ENCODE results near the gene SH3PXD2A.
"Not testable (repeated sequence)": the region's sequence is repeated elsewhere in the genome, so short reads cannot be mapped to it uniquely, and the experiment has no call there.

Gene SH3PXD2A

DNA sequence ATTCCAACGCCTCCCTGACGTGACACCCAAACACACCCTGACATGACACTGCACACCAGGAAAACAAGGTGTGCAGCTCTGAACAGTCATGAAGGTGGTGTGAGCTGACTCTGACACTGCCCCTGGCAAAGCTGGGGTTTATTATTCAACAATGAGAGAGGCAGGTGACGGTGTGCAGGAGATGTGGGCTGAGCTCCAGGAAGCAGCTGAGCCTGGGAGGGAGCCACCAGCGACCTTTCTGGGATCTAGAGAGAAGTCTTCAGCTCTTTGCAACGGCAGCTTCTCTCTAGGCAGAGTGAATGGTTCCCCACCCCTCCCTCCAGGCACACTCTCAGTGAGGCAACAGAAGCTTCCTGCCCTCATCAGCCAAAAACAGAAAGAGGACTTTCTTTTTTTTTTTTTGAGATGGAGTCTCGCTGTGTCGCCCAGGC, 65.6 kb downstream of the SH3PXD2A start:
- DNase-seq (ENCODE audit: low read depth): no peak

DNA sequence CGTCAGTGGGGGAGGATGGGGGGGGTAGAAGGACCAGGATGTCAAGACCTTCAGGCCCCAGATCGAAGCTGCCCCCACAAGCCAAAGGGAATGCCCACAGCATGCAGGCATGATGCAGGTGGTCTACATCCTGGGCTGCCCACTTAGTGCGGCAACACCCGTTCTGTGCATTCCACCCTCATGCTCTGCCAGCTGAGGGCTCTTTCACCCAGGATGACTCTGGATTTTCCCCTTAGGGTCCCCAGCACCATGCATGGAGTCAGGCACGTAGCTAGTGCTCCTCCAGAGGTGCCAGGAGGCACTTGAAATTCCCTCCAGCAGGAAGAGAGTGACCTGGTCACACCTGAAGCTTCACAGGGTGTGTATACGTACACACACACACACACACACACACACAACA, 66.2 kb downstream of the SH3PXD2A start:
- no peak for DNase-seq (ENCODE audit: low read depth)

DNA sequence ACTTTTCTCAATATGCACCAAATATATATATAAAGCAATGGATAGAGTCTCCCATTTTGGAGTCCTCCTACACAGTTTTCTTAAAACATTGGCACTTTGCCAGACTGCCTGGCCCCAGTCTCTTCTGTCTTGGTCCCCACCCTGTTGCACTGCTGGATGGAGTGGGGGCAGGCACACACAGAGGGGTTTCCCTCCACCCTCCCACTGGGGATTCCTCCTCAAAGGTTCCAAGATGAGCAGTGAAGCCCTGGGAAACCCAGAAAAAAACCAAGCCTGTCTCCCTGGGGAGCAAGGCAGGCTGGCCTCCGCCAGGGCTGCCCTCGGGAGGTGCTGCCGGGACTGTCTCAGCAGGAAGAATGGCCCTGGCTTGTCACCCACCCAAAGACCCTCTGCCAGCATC, 68.0 kb downstream of the SH3PXD2A start:
- no peak for DNase-seq (ENCODE audit: low read depth)

DNA sequence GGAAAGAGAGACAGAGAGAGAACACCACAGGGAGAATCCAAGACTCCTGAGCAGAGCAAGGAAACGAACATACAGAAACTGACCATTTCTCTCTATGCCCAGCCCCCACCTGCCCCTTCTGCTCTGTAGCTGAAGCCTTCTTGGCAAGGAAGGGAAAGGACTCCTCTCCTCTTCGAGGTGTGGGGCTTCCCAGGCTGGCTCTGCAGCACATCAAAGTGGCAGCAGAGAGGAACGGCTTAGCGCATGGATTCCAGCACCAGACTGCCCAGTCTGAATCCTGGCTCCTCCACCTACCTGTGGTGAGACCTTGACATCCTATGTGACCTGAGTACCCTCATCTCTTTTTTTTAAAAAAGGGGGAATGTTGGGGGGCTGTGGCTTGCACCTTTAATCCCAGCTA, 69.4 kb downstream of the SH3PXD2A start:
- DNase-seq (ENCODE audit: low read depth): no peak

DNA sequence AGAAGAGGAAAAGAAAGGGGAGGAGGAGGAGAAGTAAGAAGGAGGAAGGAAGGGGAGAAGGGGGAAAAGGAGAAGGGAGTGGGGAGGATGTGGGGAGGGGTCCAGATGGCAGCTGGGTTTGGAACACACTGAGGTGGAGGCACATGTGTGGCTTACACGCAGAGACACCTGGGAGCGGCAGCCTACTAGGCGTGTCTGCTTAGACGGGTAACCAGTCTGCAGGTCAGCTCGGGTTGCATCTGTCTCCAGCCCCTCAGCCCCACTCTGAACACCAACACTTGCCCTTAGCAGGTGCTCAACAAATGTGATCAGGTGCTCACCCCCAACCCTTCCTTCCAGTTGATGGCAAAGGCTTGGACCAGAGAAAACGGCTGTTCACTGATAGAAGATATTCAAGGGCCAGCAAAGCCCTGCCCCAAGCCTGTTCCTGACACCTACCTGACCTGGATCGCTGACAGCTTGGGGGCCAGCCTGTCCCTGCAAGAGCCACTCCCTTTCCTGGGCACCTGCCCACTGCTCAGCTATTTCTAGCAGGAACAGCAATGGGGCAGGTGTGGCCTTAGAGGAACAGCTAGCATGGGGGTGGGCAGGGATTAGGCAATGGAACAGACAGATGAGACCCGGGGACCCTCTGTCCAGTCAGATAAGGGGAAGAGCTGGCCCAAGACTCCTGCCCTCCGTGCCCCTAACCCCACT, 70.5 kb downstream of the SH3PXD2A start:
- DNase-seq (ENCODE audit: low read depth): no peak

DNA sequence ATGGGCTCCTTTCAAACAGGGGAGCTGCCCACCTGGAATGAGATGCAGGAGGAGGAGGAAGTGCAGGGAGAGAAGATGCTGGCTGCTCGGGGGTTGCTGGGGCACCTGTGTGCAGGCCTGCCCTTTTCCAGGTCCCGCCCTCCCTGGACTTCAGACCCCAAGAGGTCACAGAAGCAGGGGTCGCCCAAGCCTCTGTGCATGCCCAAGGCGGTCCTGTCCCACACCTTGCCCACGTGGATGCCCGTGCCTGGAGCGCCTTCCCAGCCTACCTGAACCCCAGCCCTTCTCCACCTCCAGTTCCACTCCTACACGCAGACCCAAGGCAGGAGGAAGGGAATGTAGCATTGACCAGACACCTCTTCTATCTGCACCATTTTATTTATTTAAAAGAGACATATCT, 71.3 kb downstream of the SH3PXD2A start:
- DNase-seq (ENCODE audit: low read depth): no peak

DNA sequence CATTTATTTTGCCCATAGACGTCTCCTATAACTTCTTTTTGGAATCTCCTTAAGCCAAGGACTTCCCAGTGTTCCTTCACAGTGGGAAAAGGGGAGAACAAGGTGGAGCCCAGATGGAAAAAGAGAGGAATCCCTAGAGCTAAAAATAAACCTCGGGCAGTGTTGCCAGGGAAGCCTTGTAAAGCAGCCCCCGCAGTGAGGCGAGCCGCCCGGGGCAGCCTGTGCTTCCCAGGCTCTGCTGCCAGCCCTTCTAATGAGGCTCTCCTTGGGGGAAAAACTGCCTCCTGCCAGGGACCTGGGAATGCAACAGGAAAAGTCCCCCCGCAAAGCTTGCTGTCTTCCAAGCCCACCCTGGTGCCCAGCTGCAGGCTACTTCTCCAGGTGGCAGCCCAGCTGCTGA, 71.7 kb downstream of the SH3PXD2A start:
- no peak for DNase-seq (ENCODE audit: low read depth)

DNA sequence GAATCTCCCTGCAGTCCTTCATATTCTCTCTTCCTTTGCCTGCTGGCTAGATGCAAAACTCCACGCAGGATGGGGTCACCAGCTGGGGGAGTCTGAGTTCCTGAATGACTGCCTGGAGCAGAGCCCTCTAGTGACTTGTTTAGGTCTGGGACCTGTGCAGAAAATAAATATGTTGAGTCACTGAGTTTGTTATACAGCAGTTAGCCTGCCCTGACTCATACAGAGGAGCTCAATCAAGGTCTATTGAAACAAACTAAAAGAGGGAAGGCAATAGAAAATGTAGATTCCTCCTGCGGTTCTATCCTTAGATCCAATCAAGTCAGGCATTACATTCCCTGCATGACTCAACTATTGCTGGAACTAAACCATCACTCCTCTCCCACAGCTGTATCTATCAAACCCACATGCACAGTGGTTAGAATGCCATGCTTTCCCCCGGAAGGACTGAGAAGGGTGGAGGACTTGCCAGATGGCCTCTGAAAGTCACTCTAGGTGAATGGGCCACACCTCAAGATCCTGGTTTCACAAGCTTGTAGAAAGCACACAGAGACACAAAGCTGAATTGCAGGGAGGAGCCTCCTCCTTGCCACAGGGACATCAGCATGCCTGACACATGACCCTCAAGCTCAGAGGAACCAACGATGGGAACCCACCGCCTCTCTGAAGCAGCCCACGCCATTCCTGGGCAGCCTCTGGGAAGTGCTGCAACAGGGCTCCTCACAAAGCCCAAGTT, 73.9 kb downstream of the SH3PXD2A start:
- DNase-seq (ENCODE audit: low read depth): peak; percentile 36

DNA sequence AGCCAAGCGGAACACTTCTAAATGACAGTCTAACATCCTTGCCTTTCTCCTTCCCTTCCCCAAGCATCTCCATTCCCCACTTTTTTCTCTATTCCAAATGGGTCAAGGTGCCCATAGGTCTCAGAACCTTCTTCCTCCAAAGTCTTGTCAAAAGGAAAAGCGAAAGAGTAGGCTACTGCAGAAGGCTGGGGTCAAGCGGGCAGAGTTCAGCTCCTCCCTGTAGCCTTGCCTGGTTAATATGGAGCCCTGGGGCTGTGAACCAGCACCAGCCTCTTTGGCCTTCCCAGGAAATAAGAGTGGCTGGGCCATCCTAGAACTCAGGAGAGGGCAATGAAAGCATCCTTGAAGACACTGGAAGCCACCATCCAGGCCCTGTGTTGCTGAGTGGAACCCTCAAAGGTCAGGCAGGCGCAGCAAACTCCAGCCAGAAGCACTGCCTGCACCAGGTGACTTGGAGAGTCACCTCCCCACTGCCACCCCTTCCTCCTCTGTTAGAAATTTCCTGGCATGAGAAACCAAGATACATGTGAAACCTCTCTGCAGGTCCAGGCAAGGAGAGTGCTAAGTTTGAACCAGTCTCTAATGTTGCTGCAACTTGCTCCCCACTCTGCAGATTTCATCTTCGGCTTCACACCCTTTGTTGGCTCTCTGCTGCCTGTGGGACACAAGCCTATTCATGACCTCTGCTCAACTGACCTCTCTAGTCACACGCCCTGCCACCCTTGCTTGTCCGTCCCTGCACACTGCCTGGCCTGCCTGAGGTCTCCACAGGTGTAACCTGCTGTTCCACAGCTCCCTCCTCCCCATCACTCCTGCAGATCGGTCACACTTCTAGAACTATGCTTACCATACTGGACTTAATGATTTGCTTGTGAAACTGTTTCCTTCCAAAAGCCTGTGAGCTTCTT, 74.9 kb downstream of the SH3PXD2A start:
- DNase-seq (ENCODE audit: low read depth): no peak

DNA sequence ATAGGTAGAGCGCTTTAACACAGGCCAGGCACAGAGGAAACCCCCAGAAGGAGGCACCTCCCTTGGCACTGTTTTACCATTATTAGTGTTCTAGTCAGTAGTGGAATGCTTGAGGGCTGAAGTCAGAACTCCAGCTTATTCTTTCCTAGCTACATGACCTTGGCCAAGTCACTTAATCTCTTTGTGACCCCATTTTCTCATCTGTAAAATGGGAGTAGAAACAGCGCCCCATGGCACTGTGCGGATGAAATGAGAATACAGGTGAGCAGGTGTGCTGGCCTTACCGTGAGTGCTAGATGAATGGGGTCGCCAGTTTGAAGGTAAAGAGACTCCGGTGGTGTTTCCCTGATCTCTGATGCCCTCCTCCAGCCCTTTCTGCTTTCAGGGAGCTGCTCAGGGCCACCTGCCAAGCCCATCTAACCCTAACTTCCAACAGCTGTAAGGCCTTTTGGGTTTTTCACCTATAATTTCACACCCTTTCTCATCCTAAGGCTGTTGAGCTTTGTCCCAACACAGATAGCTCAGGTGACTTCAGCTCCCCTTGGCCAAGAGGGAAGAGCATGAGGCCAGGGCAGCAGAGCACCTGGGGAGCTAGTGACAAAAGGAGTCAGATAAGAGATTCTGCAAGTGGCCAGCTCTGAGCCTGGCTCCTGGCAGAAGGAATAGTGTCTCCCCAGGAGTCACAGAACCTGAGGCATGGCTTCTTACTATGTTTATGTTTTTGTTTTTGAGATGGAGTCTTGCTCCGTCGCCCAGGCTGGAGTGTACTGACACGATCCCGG, 76.8 kb downstream of the SH3PXD2A start:
- no peak for DNase-seq (ENCODE audit: low read depth)

DNA sequence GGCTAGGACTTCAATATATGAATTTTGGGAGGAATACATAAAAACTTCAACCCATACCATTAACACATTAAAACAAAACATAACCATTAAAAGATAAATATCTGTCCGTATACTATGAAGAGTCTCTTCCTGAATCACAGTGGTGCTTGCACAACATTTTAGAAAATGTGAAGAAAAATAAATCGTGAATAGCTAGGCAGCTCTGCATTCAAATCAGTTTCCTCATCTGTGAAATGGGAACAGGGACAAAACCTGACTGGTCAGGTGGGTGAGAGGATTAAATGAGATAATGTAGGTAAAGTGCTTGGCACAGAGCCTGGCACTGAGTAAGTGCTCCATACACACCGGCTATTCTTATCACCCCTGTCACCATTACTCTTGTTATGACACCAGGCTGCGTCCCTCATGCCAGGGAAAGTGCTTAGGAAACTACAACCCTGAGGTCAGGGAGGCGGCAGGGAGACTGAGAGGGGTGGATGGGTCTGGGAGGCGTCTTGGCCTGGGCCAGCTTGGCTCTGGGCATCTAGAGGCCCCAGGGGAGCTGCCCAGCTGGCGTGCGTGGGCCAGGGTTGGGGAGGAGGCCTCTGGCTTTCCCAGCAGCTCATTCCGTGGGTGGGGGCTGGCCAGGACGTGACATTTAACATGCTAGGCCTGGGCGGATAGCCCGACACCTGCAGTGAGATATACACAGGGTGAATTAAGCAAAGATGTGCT, 78.3 kb downstream of the SH3PXD2A start:
- DNase-seq (ENCODE audit: low read depth): no peak

DNA sequence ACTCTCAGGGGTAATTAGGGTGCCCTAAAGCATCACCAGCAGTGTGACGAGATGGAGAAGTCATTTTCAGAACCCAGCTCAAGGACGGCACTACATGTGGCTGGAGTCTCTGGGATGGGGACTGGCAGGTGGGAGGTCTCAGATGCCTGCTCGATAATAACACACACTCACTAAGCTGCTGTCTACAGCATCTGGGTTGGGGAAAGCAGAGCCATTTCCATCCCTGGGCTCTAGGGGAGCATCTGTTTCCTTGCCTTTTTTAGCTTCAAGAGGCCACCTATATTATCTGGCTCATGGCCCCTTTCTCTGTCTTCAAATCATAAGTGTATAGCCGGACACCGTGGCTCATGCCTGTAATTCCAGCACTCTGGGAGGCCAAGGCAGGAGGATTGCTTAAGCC, 79.6 kb downstream of the SH3PXD2A start:
- no peak for DNase-seq (ENCODE audit: low read depth)

DNA sequence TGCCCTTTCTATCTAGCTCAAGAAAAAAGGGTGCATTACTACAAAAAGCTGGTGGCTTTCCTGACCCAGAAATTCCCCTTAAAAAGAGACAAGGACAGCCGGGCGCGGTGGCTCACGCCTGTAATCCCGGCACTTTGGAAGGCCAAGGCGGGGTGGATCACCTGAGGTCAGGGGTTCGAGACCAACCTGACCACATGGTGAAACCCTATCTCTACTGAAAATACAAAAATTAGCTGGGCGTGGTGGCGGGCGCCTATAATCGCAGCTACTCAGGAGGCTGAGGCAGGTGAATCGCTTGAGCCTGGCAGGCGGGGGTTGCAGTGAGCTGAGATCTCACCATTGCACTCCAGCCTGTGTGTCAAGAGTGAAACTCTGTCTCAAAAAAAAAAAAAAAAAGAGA, 82.5 kb downstream of the SH3PXD2A start:
- DNase-seq (ENCODE audit: low read depth): not testable (repeated sequence)

DNA sequence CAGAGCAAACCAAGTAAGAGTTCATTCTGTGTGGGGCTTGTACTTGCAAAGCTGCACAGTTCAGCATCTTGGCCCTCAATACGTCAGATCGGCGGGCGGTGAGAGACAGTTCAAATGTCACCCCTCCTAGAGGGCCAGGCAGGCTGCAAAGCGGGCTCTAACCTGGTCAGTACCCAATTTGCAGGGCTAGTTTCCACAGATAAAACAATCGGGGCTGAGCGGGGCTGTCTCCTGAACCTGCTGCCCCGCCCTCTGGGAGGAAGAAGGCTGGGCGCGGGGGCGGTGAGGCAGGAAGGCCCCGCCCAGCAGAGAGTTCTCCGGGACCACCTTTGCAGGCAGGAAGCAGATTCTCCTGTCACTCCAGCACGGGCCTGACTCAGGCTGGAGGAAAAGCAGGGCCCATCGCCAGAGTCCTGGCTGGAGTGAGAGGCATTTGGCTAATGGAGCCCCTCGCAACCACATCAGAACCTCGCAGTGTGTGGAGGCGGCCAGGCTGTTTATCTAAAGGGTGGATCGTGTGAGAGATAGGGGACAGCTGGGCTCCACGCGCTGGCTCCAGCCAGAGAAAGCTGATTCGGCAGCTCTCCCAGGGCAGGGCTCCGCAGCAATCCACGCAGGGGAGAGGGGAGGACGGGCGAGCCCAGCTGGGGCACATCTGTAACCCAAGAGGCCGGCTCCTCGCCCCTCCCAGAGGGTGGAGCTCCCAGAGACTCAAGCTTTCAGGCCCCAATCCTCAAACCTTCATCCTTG, 83.1 kb downstream of the SH3PXD2A start:
- DNase-seq (ENCODE audit: low read depth): peak; percentile 78

DNA sequence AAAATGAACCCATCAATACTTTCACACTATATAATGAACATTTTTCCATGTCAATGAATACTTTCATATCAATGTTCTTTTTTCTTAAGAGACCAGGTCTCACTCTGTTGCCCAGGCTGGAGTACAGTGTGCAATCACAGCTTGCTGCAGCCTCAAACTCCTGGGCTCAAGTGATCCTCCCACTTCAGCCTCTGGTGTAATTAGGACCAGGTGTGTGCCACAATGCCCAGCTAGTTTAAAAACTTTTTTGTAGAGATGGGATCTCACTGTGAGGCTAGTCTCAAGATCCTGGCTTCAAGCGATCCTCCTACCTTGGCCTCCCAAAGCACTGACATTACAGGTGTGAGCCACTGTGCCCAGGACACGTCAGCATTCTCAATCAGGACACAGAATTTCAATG, 85.2 kb downstream of the SH3PXD2A start:
- DNase-seq (ENCODE audit: low read depth): no peak

DNA sequence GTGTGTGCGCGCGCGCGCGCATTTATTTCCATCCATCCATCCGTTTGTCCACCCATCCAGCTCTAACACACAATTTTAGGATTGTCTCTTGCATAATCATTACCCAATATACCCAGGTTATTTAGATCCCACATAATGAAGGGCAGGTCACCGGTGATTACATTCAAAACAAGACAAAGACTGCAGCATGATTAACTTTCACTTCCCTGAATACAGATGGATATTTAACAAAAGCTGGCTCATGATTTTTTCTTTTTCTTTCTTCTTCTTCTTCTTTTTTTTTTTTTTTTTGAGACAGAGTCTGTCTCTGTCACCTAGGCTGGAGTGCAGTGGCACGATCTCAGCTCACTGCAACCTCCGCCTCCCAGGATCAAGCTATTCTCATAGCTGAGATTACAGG, 86.2 kb downstream of the SH3PXD2A start:
- DNase-seq (ENCODE audit: low read depth): no peak

DNA sequence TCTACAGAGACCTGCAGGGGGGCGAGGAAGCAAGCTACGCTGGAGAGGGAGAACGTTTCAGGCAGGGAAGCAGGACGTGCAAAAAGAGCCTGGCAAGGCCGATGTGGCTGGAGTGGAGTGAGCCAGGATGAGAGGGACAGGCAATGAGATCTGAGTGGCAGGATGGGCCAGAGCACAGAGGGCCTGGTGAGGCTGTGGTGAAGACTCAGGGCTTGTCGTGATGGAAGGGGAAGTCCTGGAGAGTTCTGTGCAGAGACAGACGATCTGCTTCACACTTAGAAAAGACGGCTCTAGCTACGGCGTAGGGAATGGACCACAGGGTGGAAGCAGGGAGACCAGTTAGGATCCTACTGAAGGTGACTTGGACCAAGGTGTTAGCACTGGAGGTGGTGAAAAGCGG, 87.0 kb downstream of the SH3PXD2A start:
- no peak for DNase-seq (ENCODE audit: low read depth)

DNA sequence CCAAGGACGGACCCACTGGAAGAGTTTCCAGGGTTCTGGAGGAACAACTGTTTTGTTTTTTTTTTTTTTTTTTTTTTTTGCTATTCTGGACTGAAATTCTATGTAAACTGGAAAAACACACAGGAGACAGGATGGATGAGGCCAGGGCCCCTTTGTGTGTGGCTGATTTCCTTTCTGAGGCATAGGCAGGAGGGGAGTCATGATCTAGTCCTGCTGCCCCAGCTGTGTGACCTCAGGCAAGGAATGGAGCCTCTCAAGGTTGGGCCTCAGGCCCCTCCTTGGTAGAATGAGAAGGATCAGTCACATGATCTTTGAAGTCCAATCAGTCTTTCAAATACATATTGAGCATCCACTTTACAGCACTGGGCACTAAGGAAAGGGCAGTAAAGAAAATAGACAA, 87.6 kb downstream of the SH3PXD2A start:
- no peak for DNase-seq (ENCODE audit: low read depth)

DNA sequence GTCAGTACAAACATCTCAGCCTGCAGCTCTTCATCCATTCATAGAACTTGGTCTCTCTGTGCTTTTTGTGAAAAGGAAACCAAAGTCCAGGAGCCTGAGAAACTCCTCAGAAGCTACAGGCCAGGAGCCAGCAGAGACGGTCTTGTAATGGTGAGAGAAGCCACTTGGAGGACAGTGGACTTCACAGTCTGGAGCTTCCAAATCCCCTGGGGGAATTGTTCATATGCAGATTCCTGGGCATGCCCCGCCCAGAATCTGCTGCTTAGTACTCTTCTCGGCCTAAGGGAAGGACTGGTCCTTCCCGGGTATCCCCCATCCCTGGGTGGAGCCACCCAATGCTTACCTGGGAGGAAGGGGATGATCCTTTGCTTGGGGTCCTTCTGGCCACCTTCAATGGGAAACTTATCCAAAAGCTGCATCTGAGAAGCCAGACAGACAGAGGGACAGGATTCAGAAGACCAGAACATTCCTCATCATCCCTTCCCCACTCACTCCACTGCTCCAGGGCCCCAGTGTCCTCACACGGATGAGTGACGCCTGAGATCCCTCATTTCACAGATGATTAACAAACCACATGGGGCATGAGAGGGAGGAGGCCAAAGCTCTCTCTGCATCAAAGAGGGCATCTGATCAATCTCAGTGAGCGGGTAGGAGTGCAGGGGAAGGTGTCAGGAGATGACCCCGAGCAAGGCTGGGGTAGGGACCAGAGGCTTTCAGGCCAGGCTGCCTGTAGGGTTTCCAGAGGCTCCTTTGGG, 88.4 kb downstream of the SH3PXD2A start:
- no peak for DNase-seq (ENCODE audit: low read depth)

DNA sequence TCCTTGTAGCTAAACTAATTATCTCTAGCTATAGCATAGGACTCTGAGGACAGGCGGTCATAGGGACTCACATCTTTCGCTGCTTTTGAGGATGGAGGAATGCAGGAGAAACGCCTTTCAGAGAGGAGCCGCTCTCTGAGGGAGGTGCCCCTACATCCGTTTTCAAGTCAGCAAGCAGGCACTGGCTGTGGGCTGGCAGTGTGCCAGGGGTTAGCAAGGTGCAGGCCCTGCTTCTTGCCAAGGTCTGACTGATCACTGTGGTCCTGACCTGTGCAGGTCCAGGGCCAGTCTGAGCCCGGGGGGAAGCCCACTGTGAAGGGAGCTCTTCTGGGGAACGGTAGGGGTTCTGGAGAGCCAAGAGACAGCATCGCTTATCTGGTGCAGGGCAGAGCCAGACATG, 89.4 kb downstream of the SH3PXD2A start:
- no peak for DNase-seq (ENCODE audit: low read depth)
